HTERT RPE-1 (cell line): ENCODE measurements around the gene CD226.
"Not testable (repeated sequence)": the region's sequence is repeated elsewhere in the genome, so short reads cannot be mapped to it uniquely, and the experiment has no call there.

Source experiments
- in situ Hi-C: fragments of 300-500 bp; cut with MboI; formaldehyde crosslinking; loops from 4 replicates; pipeline ENCODE4 v1.14.3; 2020; ENCODE audit warnings: low sequenced_read_pairs

The CD226 gene

DNA sequence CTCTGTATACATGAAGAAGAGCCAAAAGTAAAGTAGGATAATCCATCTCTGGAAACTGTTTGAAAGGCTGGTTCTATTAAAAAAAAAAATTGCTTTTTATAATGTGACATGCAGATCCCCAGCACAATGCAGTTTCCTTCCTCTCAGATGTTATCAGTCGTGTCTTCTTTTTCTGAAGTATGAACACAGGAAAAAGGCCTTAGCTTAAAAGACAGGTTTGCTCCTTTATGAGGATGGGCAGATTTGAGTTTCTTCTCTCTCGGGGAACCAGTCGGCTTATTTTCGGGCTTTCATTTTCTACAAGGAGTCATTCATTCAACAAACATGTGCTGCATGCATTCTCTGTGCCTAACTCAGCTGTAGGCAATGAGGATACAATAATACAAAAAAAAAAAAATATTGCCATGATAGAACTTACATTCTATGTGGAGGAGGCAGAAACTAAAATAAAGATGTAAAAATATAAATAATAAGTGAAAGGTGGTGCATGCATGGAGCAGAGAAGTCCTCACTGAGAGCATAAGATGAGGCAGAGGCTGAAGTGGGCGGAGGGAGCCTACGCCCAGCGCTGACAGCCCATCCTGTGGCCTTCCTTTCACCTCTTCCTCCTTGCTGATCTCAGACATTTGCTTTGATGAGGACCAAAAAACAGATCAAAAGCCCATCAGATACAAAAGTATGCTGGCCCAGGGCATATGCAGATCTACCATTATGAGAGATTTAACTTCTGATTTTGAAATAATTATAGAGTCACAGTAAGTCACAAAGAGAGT, at the start of gene CD226:
Gene CD226 (minus strand): TSS at position 513 of the 773 bp plus-strand sequence. CDS start 467 bp downstream, at position 46.
- in situ Hi-C loops, result no loop called here

DNA sequence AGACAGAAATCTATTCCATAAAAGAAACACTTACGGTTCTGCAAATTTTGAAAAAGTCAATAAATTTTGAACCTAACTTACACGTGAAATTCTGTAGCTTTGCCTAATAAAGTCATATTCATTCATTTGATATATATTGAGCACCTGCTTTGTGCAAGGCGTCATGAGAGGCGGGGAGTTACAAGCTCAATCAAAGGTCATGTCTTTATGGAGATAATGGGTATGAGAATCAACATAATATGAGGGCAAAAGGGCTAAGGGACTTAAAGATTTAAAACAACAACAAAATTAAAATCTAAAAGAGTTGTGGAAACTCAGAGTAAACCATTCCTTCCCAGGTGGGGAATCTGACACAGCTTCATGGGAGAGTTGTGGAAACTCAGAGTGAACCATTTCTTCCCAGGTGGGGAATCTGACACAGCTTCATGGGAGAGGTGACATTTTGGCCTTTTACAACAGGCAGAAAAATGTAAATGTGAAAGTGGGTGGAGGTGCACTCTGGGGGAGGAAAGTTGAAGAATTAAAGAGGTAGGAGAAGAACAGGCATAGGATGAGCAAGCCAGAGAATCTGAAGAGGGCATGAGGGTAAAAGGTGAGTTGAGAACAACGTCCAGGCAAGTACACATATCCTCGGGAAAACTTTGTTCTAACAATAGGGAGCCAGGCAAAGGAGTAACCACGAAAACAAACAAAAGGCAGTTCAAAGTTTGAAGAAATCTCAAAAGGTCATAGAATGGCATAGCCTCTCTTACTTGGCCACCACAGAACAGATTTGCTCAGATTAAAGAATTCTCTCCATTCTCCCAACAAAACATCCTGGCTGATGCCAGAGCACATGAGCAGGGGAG, 49.5 kb upstream of the CD226 start:
- in situ Hi-C loops, result no loop called here

DNA sequence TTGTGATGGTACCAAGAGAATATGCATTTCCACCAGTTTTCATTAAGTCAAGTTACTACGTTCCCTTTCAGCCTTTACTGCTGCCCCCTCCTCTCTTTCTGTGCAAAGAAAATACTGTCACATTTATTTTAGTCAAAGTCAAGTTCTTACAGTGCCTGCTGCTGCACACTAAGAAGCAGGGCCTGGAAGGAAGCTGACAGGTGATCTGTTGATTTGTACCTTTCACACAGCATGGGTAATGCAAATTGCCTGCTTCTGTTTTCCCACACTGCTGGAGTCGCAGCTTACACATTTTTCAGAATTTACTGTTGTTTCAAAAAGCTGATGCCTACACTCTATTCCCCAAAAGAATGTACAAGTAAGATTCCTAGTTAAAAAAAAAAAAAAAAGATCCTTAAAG, 48.7 kb upstream of the CD226 start:
- in situ Hi-C loops, result no loop called here

DNA sequence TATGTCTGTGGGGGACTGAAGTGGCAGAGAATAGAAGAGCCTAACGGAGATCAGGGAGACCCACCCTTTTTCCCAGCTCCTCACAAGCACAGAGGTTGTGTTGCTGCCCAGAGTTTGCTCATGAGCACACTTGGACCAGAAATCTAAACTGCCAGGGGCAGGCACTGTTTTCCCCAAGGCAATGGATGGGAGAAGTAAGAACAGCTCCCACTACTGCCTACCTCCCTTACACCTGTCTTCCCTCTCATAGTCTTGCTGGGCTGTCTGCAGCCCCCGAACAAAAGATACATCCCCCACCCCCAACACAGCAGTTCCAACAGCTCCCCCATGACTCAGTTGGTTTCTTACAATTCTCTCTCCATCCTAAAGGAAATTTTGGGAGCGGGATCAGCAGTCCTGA, 48.1 kb upstream of the CD226 start:
- in situ Hi-C loops, result no loop called here

DNA sequence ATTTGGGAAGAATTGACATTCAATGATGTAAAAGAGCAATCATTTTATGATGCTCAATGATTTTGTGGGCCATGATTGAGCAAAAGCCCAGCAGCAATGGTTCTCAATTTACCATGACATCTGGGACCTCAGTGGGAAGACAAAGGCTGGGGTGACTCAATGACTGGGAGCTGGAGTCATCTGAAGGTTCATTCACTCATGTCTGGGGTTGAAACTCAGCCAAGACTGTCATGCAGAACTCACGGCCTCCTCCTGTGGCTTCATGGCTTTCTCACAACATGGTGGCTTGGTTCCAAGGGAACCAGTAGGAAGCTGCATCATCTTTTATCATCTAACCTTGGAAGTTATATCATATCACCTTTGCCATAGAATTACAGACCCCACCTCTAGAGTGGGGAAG, 45.1 kb upstream of the CD226 start:
- in situ Hi-C loops, result no loop called here

DNA sequence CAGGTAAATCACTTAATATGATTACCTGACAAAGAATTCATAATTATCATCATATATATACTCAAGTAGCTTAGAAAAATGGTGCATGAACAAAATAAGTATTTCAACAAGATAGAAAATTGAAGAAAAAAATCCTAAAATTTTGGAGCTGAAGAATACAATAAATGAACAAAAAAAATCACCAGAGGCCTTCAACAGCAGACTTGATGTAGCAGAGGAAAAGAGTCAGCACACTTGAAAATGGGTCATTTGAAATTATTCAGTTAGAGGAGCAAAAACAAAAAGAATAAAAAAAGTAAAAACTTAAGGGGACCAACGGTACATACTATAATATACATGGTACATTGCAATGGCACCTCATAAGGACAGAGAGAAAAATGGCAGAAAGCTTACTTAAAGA, 40.2 kb upstream of the CD226 start:
- in situ Hi-C loops, result no loop called here

DNA sequence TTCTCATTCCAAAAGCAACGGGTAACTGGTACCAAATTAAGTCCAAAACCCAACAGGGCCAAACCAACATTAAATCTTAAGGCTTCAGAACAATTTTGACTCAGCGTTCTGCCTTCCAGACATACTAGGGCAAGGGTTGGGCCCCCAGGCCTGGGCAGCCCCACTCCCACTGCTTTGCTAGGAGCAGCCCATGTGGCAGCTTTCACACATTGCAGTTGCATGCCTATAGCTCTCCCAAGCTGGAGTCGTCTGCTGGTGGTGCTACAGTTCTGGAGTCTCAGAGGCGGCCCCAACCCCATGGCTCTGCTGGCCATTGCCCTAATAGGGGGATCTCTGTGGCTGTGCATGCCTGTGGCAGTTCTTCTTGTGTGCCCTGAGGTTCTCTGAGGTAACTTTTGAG, 37.6 kb upstream of the CD226 start:
- in situ Hi-C loops, result no loop called here

DNA sequence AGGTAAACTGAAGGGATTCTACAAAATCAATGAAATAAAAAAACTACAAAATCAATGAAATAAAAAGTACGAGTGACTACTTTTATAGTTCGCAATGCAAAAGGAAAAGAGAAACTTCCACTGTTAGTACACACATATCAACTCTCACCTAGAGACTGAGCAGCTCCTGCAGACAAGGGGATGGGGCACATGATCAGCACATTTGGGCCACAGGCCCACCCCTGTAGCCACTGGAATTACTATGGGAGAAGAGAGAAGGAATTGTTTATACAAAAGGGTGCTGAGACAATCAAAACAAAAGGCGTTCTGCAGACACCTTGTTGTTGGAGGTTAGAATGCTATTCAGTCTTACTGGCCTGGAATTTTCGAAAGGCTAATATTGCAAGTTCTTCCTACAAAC, 34.7 kb upstream of the CD226 start:
- in situ Hi-C loops, result no loop called here

DNA sequence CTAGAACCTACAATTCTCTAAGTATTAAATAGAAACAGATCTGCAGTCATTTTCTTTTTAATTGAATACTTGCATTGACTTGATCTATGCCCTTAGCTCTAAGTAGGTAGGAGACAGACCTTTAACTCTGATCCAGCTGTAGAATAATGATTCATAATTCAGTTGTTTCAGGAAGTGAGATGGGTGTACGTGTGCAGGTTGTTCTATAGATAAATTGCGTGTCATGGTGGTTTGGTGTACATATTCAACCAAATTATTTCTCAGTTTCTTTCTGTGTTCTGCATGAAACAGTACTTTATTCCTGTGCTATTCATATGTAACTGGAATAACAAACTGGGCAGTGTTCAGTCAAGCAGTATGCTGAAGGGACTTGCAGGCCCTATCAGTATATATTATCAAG, 34.3 kb upstream of the CD226 start:
- in situ Hi-C loops, result no loop called here

DNA sequence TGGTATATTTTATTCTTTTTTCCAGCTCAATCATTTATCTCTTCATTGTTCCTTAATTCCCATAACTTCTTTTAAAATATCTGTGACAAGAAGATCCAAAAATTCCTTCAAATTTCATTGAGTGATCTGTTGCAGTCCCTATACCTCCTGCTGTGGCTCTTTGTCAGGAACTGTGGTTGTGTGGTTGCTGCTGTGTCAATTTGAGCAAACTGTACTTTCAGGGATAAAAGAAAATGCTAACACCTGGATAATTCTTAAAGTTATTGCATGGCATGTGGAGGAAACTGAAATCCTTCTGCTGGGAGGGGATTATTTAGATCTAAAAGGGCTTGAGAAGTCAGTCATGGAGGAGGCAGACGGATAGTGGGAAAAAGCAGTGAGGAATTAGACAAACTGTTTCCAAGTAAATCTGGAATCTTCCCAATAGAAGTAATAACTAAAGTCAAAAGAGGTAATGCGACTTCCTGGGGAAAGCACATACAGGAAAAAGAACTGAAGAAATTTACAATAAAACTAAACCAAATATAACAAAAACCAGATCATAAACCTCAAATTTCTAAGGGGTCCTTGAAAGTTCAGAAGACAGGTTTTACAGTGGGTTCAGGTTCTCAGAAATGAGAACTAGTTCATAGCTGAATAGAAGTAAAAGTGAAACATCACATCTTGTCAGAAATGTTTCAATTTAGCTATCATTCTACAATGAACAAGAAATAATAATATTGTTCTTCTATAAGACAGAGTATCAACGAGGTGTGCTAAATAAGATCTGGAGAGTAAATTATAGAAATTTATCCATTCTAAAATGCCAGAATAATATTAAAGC, 33.5 kb upstream of the CD226 start:
- in situ Hi-C loops, result no loop called here

DNA sequence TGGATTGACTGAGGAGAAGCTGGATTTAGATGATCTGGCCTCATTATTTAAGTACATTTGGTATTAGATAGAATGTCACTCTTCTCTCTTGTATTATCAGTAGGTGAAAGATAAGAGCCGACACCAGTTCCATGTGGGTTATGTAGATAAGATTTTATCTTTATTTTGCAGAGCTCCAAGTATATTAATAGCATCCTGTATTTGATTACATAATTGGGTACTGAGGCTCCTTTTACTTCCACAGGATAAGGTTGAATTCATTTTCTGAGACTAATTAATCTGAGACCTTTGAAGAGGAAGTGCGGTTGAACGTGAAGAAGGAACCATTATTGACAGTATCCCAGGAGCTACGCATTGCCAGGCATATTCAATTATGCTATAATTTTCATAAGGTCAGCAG, 32.8 kb upstream of the CD226 start:
- in situ Hi-C loops, result no loop called here

DNA sequence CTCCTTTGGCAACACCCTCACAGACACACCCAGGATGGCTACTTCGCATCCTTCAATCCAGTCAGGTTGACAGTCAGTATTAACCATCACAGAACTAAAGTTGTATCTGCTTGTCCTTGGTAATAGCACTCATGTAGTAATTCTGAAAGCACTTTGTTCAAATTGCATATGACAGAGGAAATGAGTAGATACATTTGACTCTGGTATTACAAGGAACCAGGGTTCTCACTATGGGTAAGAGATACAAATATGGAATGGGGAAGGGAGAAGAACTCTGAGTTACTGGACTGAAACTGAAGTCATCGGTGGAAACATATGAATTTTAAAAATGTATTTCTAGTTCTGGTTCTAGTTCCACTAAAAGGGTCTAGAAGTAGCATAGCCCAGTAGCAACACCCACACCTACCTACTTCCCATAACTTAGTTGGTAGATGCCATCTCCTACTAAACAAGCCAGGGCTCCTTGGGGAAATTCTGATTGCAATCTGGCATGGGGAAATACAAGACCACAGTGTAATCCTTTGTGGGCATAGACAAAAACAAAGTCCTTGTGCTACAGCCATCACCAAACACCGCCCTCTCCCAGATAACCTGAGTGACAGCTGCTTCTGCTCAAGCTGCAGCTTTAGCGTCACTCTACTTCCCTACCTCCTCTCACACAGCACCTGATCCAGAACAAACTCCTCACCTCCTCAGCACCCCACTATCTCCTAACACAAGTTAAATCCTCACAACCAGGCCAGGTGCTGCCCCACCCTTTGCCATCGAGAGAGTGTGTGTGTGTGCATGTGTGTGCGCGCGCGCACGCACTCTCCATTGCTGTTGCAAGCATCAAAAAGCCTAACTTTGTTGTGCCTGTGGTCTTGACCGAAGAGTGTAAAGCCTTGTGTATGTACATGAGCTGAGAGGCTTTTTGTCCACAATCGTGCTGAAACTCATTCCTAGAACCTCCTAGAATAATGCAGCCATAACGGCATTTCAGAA, 31.4 kb upstream of the CD226 start:
- in situ Hi-C loops, result no loop called here

DNA sequence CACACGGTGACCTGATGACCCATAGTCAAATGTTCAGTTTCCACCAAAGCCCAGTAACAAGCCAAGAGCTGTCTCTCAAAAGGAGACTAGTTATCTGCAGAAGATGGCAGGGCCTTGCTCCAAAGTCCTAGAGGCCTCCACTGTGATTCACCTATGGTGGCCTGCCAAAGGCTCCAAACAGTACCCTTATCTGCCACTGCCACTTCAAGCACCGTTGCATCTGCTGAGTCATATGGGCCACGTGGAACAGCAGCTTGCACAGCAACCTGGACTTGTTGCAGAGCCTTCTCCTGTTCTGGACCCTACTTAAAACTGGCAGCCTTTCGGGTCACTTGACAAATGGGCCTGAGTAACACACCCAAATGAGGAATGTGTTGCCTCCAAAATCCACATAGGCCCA, 27.6 kb upstream of the CD226 start:
- in situ Hi-C loops, result not testable (repeated sequence)

DNA sequence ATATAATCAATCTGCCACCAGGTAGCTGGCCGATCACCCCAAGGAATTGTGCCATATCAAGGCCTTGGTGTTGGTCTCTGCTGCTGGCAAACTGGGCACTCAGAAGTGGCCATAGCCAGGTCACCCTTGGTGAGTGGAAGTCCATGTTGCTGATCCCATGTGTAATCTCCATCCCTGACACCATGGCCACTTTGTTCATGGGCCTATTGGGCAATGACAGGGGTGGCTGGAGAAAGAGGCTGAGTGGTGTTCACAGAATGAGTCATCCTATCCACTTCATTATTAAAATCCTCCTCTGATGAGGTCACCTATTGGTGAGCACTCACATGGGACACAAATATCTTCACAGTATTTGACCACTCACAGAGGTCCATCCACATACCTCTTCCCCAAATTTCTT, 26.7 kb upstream of the CD226 start:
- in situ Hi-C loops, result no loop called here

DNA sequence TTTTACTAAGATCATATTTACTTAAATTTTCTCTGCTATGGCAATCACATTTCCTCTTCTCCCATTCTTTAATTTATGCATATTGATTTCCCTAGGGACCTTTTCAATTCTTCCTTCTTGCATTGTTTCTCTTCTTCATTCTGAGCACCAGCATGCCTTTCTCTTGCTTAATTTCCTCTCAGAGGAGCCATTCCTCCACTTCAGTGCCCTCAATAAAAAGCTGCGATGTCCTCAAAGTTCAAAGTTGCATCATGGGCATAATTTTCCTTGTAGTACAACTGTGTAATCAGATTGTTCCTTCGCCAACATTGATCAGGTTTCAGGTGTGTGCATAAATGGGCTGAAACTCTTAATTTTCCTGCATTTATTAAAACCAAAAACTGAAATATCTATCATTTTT, 21.8 kb upstream of the CD226 start:
- in situ Hi-C loops, result no loop called here

DNA sequence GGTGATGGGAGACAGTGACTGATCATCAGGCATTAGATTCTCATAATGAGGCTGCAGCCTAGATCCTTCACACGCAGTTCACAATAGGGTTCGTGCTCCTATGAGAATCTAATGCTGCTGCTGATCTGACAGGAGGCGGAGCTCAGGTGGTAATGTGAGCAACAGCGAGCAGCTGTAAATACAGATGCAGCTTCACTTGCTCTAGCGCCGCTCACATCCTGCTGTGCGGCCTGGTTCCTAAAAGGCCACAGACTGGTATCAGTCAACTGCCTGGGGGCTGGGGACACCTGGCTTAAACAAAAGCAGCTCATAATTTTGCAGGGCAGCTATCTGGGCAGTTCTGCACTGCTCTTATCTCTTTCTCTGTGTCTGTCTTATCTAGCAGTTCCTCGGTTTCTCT, 20.4 kb upstream of the CD226 start:
- in situ Hi-C loops, result no loop called here

DNA sequence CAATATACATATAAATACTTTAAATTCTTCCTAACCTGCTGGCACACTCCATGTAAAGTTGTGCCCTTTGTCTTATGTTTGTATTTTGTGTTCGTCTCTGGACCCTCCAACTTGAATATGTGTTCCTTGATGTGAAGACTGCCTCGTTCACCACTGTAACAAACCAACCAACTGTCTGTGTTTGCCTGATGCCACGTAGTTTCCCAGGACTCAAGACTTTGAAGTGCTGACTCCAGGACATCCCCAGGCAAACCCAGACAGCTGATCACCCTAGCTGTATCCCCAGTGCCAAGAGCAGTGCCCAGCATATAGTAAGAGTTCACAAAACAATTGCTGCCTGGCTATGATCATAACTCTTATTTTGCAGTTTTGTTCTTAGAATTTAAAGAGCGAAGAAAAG, 15.5 kb upstream of the CD226 start:
- in situ Hi-C loops, result no loop called here

DNA sequence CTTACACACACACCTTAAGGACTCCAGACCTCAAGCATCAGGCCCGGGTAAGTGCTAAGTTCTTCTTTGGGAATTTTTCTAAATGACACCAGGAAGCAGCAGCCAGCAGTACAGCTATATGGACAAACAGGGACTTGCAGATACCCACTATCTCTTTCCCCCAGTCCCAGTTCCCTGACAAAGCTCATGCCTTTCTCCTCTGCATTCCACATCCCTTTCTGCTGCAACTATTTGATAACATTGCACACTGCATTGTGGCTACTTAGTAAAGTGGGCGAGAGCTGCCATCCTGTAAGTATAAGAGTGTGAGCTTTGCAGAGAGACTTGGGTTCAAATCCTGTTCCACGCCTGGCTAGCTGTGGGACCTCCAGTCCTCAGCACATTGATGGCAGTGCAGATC, 14.0 kb upstream of the CD226 start:
- in situ Hi-C loops, result no loop called here

DNA sequence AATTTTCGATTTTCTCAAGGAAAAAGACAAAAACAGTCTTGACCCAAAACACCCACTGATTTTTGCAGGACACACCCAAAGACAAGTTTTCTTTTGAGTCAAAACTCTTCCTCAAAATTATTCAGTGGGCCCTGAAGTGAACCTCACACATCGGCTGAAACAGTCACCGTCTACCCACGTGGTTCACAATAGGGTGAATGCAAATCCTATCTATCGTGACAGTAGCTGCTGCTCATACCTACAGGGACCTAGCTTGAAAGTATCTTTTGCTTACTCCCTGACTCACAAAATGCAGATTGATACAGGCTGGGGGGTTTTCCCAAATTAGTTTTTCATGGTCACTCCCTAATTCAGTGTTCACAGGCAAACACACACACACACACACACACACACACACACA, 10.7 kb upstream of the CD226 start:
- in situ Hi-C loops, result no loop called here

DNA sequence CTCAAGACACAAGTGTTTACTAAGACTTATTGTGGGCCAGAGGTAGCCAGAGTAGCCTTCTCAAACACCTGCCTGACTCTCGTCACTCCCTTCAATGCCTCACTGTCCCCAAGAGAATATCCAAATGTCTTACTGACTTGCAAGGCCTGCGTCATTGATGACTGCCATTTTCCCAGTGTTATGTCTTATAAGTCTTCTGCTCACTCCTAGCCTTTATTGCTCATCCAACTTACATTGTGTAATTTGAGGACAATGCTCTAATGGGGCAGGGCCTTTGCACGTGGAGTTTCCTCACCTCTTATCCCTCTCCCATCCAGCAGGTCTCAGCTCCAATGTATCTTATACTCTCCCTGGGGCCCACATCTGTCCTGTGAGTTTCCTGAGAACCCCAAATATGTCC, 10.1 kb upstream of the CD226 start:
- in situ Hi-C loops, result no loop called here
